Nephron progenitor cell (in vitro differentiated cells): ENCODE data around the gene MED9.

ENCODE experiments used
- DNase-seq: peaks from one replicate; pipeline ENCODE4 v3.0.0; 2021
- H3K27ac Mint-ChIP-seq: 2 replicates; pipeline ENCODE4 v1.8.0; 2021; ENCODE audit warnings: mild to moderate bottlenecking, moderate library complexity, mixed read lengths
- H3K27me3 Mint-ChIP-seq: 2 replicates; pipeline ENCODE4 v1.8.0; 2021; ENCODE audit warnings: mild to moderate bottlenecking, low read depth, mixed read lengths; ENCODE audit not compliant: poor library complexity
- H3K36me3 Mint-ChIP-seq: 2 replicates; pipeline ENCODE4 v1.8.0; 2021; ENCODE audit warnings: low read depth, mixed read lengths
- H3K4me1 Mint-ChIP-seq: 2 replicates; pipeline ENCODE4 v1.8.0; 2021; ENCODE audit warnings: mixed read lengths
- H3K4me3 Mint-ChIP-seq: 2 replicates; pipeline ENCODE4 v1.8.0; 2021; ENCODE audit warnings: mild to moderate bottlenecking, moderate library complexity, mixed read lengths
- H3K9me3 Mint-ChIP-seq: 2 replicates; pipeline ENCODE4 v1.8.0; 2021; ENCODE audit warnings: mild to moderate bottlenecking, moderate library complexity, mixed read lengths
- TF ChIP-seq, protein P1 (sequence below): fragments of 200-600 bp; sonication (generic); IDR thresholded peaks from 2 replicates; pipeline ENCODE4 v1.5.0; 2021; ENCODE audit warnings: antibody characterized with exemption

The MED9 gene

GRCh38 chr17:17435323-17435722 is 41.5 kb upstream of the MED9 start:
- Mint-ChIP-seq H3K4me3 (no peak overlapping the region), H3K4me1 (peaks cover 37% of the 10 kb centered on the region), H3K27me3 (peaks cover 14% of the 10 kb centered on the region), H3K9me3 (peaks cover 3% of the 10 kb centered on the region), H3K36me3 (no peaks in the 10 kb centered on the region), H3K27ac (no peak overlapping the region)
- TF ChIP-seq, protein P1, sequence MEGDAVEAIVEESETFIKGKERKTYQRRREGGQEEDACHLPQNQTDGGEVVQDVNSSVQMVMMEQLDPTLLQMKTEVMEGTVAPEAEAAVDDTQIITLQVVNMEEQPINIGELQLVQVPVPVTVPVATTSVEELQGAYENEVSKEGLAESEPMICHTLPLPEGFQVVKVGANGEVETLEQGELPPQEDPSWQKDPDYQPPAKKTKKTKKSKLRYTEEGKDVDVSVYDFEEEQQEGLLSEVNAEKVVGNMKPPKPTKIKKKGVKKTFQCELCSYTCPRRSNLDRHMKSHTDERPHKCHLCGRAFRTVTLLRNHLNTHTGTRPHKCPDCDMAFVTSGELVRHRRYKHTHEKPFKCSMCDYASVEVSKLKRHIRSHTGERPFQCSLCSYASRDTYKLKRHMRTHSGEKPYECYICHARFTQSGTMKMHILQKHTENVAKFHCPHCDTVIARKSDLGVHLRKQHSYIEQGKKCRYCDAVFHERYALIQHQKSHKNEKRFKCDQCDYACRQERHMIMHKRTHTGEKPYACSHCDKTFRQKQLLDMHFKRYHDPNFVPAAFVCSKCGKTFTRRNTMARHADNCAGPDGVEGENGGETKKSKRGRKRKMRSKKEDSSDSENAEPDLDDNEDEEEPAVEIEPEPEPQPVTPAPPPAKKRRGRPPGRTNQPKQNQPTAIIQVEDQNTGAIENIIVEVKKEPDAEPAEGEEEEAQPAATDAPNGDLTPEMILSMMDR: no peak
- DNase-seq: peak; percentile 22

DNA sequence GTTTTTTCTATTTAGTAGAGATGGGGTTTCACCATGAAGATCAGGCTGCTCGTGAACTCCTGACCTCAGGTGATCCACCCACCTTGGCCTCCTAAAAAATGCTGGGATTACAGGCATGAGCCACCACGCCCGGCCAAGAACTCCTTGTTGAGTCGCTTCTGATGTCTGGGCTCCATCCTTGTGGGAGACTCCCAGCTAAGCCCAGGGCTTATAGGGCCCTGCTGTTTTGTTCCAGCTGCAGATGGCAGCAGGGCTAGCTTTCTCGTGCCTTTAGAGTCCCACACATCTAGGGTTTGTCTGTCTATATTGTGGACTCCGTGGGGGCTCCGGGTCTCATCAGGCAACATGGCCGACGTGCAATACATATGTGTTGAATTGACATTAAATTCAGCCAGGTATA is 39.3 kb upstream of the MED9 start:
- H3K27me3 Mint-ChIP-seq: peaks cover 15% of the 10 kb centered on the region
- H3K36me3 Mint-ChIP-seq: peaks cover 3% of the 10 kb centered on the region
- H3K4me1 Mint-ChIP-seq: peaks cover 47% of the 10 kb centered on the region
- no peak overlapping the region for H3K27ac Mint-ChIP-seq
- H3K4me3 Mint-ChIP-seq: no peak overlapping the region
- TF ChIP-seq, protein P1: no peak
- peaks cover 4% of the 10 kb centered on the region for H3K9me3 Mint-ChIP-seq
- no peak for DNase-seq

- Mint-ChIP-seq H3K36me3 (peaks cover 3% of the 10 kb centered on the region), H3K4me3 (no peak overlapping the region), H3K4me1 (peaks cover 47% of the 10 kb centered on the region), H3K27me3 (peaks cover 15% of the 10 kb centered on the region), H3K27ac (no peak overlapping the region), H3K9me3 (peaks cover 4% of the 10 kb centered on the region)
- TF ChIP-seq, protein P1: no peak
- DNase-seq: no peak
Measured at GRCh38 chr17:17437893-17438292, 38.9 kb upstream of the MED9 start.

DNA sequence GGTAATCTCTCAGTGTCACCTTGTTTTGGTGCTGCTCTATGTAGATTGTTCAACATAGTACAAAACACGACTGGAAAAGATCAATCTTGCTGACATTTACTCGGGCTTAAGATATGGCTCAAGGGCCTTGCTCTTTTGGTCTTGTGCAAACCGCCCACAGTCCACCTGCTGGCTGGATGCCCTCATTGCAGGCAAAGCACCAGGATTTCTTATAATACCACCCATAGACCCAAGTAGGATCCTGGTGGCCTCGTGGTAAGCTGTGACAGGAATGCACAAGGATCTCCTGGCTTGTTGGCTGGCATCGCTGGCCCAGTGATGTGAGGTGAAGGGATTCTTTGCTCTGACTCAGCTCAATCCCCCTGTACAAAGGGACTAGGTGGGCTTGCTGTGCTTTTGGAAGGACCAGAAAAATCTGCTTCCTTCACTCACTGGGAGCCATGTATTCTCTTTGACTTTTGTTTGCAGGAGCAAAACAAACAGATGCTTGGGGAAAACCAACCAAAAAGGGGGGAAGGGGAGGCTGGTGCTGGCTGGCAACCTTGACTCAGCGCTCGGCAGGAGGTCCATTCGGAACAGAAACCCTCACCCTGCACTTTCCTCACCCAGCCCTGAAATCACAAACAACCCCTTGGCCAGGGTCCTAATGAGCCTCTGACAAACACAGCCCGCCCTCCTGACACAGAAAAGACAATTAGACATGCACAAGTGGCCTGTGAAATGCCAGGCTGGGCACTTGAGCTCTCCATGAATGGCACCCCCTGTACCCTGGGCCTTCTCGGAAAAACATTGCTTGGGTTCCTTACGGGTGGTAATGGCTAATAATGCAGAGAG is 36.6 kb upstream of the MED9 start:
- Mint-ChIP-seq H3K27ac (no peak overlapping the region), H3K27me3 (peaks cover 8% of the 10 kb centered on the region), H3K36me3 (peaks cover 8% of the 10 kb centered on the region), H3K4me1 (peaks cover 42% of the 10 kb centered on the region), H3K9me3 (peaks cover 17% of the 10 kb centered on the region), H3K4me3 (no peak overlapping the region)
- peak; percentile 68 for DNase-seq
- TF ChIP-seq, protein P1: peak; percentile 50

DNA sequence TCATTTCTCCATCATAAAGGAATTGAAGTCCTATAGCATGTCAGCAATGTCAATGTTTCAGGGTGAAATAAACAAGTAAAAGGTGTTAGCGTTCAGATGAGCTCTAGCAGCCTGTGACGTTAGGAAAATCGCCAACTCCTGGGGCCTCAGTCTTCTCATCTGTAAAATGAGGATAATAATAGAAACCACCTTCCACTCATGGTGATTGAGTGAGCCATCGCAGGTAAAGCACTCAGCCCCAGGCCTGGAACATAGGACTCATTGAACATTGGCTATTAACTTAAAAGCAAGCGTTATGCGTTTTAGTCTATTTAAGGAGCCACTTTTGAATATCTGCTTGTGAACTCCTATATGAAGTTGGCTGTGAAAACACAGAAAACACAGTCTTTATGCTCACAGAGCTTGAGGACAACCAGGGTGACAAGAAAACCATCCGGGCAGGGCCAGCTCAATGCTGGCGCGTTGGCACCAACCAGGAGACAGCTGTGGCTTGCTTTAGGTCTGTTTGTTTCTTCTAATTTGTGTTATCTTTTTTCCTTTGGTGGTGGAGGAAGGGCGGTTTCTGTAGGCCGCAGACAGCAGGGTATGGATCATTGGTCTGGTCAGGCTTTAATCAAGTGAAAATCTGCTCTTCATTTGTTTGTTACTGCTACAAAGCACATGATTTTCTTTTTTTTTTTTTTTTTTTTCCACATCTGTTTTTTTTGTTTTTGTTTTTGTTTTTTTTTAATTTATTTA is 35.7 kb upstream of the MED9 start:
- H3K4me3 Mint-ChIP-seq: peak overlapping the region; percentile 10
- DNase-seq: no peak

More for the DNA sequence above, 35.7 kb upstream of the MED9 start:
- TF ChIP-seq, protein P1: no peak
- Mint-ChIP-seq H3K9me3 (peaks cover 17% of the 10 kb centered on the region), H3K36me3 (peaks cover 8% of the 10 kb centered on the region), H3K4me1 (peaks cover 46% of the 10 kb centered on the region), H3K27ac (no peak overlapping the region), H3K27me3 (peaks cover 6% of the 10 kb centered on the region)
